Measurements from ENCODE around the gene P3H3.

- no peak for TF ChIP-seq CTCF (optimal IDR thresholded peaks at IDR 0.05 in 1 of 3, IDR thresholded peaks at IDR 0.05 in 1 of 3, conservative IDR thresholded peaks at IDR 0.05 in 1 of 3; ENCODE audit: extremely low read depth in 1 of 3, insufficient read depth in 2 of 3, low read length in 3 of 3)
- TF ChIP-seq EZH2 (IDR thresholded peaks at IDR 0.05; ENCODE audit: low read length) = no peak
These were observed 13.9 kb downstream of the P3H3 start for GRCh38 chr12:6842075-6842474.

All from keratinocyte (primary cell).